MM.1S (cell line): ENCODE results near the gene ETFB.

Experiments used
- DNase-seq: peaks from one replicate; pipeline ENCODE4 v3.0.0-alpha.2; 2015
- H2AFZ ChIP-seq: fragments of 300-600 bp; sonication (generic); 2 replicates; pipeline ENCODE4 v1.6.0; 2016; ENCODE audit warnings: antibody characterized with exemption, low read length
- H3F3A ChIP-seq: fragments of 300-600 bp; sonication (generic); 2 replicates; pipeline ENCODE4 v1.6.1; 2016; ENCODE audit warnings: mild to moderate bottlenecking, antibody characterized with exemption, low read length, moderate library complexity, mixed read lengths; ENCODE audit not compliant: insufficient read depth
- H3K27ac ChIP-seq: fragments of 300-600 bp; sonication (generic); 2 replicates; pipeline ENCODE4 v1.5.1; 2016; ENCODE audit warnings: mild to moderate bottlenecking, low read length
- H3K27me3 ChIP-seq: fragments of 300-600 bp; sonication (generic); replicated peaks from 2 replicates; pipeline ENCODE4 v1.6.0; 2016; ENCODE audit warnings: low read length; ENCODE audit not compliant: insufficient read depth
- H3K36me3 ChIP-seq: fragments of 300-600 bp; sonication (generic); replicated peaks from 2 replicates; pipeline ENCODE4 v1.6.1; 2016; ENCODE audit warnings: mild to moderate bottlenecking, low read length, mixed read lengths; ENCODE audit not compliant: insufficient read depth
- H3K4me1 ChIP-seq: fragments of 300-600 bp; sonication (generic); 2 replicates; pipeline ENCODE4 v1.6.1; 2016; ENCODE audit warnings: low read length, mixed read lengths
- H3K4me2 ChIP-seq: fragments of 300-600 bp; sonication (generic); 2 replicates; pipeline ENCODE4 v1.6.0; 2016; ENCODE audit warnings: low read depth, low read length
- H3K4me3 ChIP-seq: fragments of 300-600 bp; sonication (generic); 2 replicates; pipeline ENCODE4 v1.5.1; 2016; ENCODE audit warnings: low read length, mixed read lengths
- H3K79me2 ChIP-seq: fragments of 300-600 bp; sonication (generic); 2 replicates; pipeline ENCODE4 v1.6.1; 2016; ENCODE audit warnings: mixed run types, low read length, mixed read lengths
- H3K9ac ChIP-seq: fragments of 300-600 bp; sonication (generic); 2 replicates; pipeline ENCODE4 v1.6.1; 2016; ENCODE audit warnings: low read length, mixed read lengths
- H3K9me2 ChIP-seq: fragments of 300-600 bp; sonication (generic); replicated peaks from 2 replicates; pipeline ENCODE4 v1.6.1; 2016; ENCODE audit warnings: mild to moderate bottlenecking, low read length, mixed read lengths; ENCODE audit not compliant: insufficient read depth
- H3K9me3 ChIP-seq: fragments of 300-600 bp; sonication (generic); replicated peaks from 2 replicates; pipeline ENCODE4 v1.6.1; 2016; ENCODE audit warnings: mild to moderate bottlenecking, low read length, mixed read lengths; ENCODE audit not compliant: insufficient read depth
- H4K20me1 ChIP-seq: fragments of 300-600 bp; sonication (generic); 2 replicates; pipeline ENCODE4 v1.6.1; 2016; ENCODE audit warnings: mild to moderate bottlenecking, low read length, moderate library complexity, mixed read lengths; ENCODE audit not compliant: insufficient read depth
- CTCF ChIP-seq: fragments of 300-600 bp; sonication (generic); IDR thresholded peaks from 2 replicates; pipeline ENCODE4 v1.5.1; 2016; ENCODE audit warnings: antibody characterized with exemption, low read length, mixed read lengths
- EZH2 ChIP-seq: fragments of 300-600 bp; sonication (generic); optimal IDR thresholded peaks from 2 replicates; pipeline ENCODE3; 2017; ENCODE audit warnings: low read depth, mild to moderate bottlenecking, antibody characterized with exemption, low read length, mixed read lengths
- EZH2phosphoT487 ChIP-seq: fragments of 300-600 bp; sonication (generic); IDR thresholded peaks from 2 replicates; pipeline ENCODE4 v1.6.1; 2018; ENCODE audit warnings: antibody characterized with exemption, low read length

Gene ETFB

GRCh38 chr19:51354103-51354741 is 12.0 kb downstream of the ETFB start:
- H4K20me1 ChIP-seq: no peaks in the 10 kb centered on the region
- H3K36me3 ChIP-seq: no peaks in the 10 kb centered on the region
- H3K27me3 ChIP-seq: no peaks in the 10 kb centered on the region
- H3K4me3 ChIP-seq: no peak overlapping the region
- no peak for TF ChIP-seq EZH2
- no peak for TF ChIP-seq CTCF
- no peaks in the 10 kb centered on the region for H3F3A ChIP-seq
- no peaks in the 10 kb centered on the region for H3K79me2 ChIP-seq
- H3K4me1 ChIP-seq: no peaks in the 10 kb centered on the region
- no peaks in the 10 kb centered on the region for H3K9me2 ChIP-seq
- H3K9me3 ChIP-seq: no peaks in the 10 kb centered on the region
- no peak for DNase-seq
- H3K4me2 ChIP-seq: no peak overlapping the region
- no peak overlapping the region for H3K9ac ChIP-seq
- H2AFZ ChIP-seq: no peak overlapping the region
- no peak overlapping the region for H3K27ac ChIP-seq

- Histone ChIP-seq H2AFZ (no peak overlapping the region), H3K4me2 (no peak overlapping the region), H3K27ac (no peak overlapping the region), H3K36me3 (no peaks in the 10 kb centered on the region), H3K9me2 (no peaks in the 10 kb centered on the region), H3K27me3 (no peaks in the 10 kb centered on the region), H3K9me3 (no peaks in the 10 kb centered on the region), H3F3A (no peaks in the 10 kb centered on the region), H3K9ac (no peak overlapping the region), H3K79me2 (no peaks in the 10 kb centered on the region), H4K20me1 (no peaks in the 10 kb centered on the region), H3K4me1 (no peaks in the 10 kb centered on the region), H3K4me3 (no peak overlapping the region)
- TF ChIP-seq EZH2phosphoT487 (no peak), CTCF (no peak), EZH2 (no peak)
- DNase-seq: no peak
Measured at GRCh38 chr19:51352783-51353360, 13.3 kb downstream of the ETFB start.

GRCh38 chr19:51351266-51351990 is 14.8 kb downstream of the ETFB start:
- Histone ChIP-seq H3F3A (no peaks in the 10 kb centered on the region), H3K4me1 (no peaks in the 10 kb centered on the region), H3K36me3 (no peaks in the 10 kb centered on the region), H3K9me2 (no peaks in the 10 kb centered on the region), H2AFZ (no peak overlapping the region), H3K79me2 (no peaks in the 10 kb centered on the region), H3K4me2 (no peak overlapping the region), H3K9me3 (no peaks in the 10 kb centered on the region), H3K27ac (no peak overlapping the region), H3K9ac (no peak overlapping the region), H3K27me3 (no peaks in the 10 kb centered on the region), H3K4me3 (no peak overlapping the region), H4K20me1 (no peaks in the 10 kb centered on the region)
- DNase-seq: no peak
- no peak for TF ChIP-seq EZH2phosphoT487
- no peak for TF ChIP-seq EZH2
- TF ChIP-seq CTCF: no peak
